HG02943 (cell line): ENCODE measurements around the gene UBAP2.

Source experiments
- ATAC-seq: cut with Tn5 transposase; IDR thresholded peaks from one replicate; pipeline ENCODE4 v1.9.1; 2021; ENCODE audit warnings: mild to moderate bottlenecking, low read depth, moderate library complexity; ENCODE audit not compliant: unreplicated experiment

UBAP2 gene

DNA sequence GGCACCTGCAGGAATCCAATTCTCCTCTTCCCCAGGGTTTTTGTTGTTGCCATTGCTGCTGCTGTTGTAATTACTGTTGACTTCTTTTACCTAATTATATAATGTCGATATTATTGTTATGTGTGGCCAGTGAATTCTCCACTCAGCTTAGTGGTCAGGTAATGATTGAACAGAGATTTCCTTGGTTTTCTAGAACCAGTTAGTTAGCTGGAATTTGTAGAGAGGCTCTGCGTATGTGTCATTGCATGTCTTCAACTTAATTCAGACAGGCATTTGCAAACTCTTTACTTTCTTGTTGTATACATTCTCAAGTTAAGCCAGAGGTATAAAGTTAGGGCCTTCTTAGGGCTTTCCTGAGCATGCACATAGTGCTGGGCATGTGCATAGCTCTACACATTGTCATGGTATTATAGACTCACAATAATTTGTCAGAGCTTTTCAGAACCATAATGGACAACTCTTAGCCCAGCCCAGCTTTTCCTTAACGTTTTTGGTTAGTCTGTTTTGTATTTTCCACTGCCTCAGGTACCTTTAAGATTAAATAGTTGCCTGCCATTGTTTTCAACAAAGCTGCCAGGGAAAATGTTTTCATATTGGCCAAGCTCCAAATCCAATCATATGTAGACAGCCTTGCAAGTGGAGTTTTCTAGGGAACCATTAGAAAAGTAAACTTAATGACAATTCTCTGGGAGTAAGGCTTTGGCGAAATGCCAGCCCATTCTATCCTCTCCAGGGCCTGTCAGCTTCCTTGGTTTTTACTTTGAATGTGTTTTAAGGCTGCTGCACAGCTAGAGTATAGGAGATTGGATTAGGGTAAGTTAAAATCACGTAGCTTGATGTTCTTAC lies 163.6 kb downstream of the UBAP2 start:
- ATAC-seq, result no peak

DNA sequence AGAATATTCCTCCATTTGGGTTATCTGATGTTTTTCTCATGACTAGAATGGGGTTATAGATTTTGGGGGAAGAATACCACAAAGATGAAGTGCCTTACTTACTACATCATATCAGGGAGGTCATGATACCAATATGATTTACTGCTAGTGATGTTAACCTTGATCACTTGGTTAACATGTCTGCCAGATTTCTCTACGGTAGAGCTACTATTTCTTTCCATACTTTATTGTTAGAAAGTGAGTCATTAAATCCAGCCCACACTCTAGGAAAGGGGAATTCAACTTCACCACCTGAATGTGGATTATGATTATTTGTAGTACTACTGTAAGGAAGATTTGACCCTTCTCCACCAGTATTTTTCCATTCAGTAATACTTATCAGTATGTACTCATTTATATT lies 167.1 kb downstream of the UBAP2 start:
- no peak for ATAC-seq

DNA sequence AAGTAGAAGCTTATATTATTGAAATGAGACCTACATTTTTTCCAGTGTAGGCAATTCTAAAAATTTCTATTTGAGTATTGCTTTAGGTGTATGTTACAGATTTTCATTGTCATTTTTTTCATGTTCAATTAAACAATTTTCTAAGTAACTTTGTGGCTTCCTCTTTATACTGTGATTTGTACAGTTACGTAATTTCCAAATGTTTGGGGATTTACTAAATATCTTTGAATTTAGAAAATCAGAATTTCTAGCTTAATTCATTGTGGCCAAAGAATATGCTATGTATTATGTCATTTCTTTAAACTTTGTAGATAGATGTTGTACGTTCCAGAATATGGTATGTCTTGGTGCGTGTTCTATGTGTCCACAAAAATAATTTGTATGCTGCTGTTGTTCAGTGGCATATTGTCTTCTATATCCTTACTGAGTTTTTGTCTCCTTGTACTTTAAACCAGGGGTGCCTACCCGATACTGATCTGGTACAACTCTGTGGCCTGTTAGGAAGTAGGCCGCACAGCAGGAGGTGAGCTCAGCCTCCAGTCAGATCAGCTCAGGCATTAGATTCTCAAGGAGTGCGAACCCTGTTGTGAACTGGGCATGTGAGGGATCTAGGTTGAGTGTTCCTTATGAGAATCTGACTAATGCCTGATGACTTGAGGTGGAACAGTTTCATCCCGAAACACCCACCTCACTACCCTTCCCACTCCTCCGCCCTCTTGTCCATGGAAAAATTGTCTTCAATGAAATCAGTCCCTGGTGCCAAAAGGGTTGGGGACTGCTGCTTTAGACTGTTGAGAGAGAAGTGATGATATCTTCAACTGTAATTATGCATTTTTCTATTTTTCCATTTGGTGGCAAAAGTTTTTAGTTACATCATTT lies 168.2 kb downstream of the UBAP2 start:
- no peak for ATAC-seq

DNA sequence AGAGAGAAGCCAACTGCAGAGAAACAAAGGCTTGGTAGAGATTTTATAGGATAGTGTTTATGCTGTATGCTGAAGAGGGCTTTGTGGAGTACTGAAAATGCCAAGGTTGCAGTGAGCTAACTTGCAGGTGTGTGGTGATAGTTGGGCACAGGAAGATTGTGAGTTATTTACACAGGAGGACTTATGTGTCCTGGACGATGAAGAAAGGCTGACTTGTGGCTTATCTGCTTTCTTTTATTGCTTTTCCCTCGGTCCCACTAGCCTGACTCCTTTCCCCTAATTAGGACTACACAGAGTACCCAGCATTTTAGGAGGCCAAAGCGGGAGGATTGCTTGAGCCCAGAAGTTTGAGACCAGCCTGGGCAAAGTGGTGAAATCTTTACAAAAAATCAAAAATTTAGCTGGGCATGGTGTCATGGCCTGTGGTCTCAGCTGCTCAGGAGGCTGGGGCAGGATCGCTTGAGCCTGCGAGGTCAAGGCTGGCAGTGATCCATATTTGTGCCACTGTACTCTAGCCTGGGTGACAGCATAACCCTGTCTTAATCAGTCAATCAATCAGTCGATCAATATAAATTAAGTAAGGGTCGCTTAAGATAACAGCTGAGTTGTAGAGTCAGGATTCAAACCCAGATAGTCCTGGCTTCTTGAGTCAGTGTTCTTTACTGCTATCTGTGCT lies 169.9 kb downstream of the UBAP2 start:
- no peak for ATAC-seq

DNA sequence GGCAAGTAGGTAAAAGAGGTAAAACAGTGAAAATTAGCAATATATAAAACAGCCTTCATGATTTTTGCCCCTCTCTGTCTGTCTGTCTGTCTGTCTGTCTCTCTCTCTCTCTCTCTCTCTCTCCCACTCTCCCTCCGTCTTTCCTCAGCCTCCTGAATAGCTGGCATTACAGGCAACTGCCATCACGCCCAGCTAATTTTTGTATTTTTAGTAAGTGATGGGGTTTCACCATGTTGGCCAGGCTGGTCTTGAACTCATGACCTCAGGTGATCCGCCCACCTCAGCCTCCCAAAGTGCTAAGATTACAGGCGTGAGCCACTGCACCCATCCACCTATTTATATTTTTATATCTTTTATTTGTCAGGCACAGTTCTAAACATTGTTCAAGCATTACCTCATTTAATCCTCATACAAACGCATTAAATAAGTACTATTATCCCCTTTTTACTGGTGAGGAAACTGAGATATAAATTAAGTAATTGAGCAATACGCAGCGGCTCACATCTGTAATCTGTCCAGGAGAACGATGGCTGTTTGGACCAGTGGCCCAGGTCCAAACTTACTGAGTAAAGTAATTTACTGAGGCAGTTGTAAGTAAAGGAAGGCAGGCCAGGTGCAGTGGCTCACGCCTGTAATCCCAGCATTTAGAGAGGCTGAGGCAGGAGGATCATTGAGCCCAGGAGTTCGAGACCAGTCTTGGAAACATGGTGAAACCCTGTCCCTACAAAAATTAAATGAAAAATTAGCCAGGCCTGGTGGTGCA lies 170.8 kb downstream of the UBAP2 start:
- no peak for ATAC-seq
